Activated CD8-positive, alpha-beta memory T cell treated with anti-CD3 and anti-CD28 coated beads for 1 hour (primary cell): ENCODE data around the gene ASPSCR1.
A peak's percentile ranks its signal among the peaks of the same experiment; 100 is the strongest.

ENCODE experiments used
- DNase-seq, 2 donors: peaks; one replicate each; pipeline ENCODE4 v3.0.0-alpha.2; 2020; ENCODE audit warnings: low read depth in 1 of 2; ENCODE audit errors: extremely low read depth in 1 of 2

Gene ASPSCR1

GRCh38 chr17:82009413-82009812, 32.0 kb downstream of the ASPSCR1 start:
- DNase-seq = no peak

- no peak for DNase-seq
These were observed 33.4 kb downstream of the ASPSCR1 start for GRCh38 chr17:82010575-82011525.

- no peak for DNase-seq
These were observed 34.3 kb downstream of the ASPSCR1 start for GRCh38 chr17:82011617-82012187.

GRCh38 chr17:82012261-82012639, 34.8 kb downstream of the ASPSCR1 start:
- no peak for DNase-seq

- no peak for DNase-seq
These were observed 35.3 kb downstream of the ASPSCR1 start for GRCh38 chr17:82012640-82013295.

- no peak for DNase-seq
These were observed 35.9 kb downstream of the ASPSCR1 start for GRCh38 chr17:82013341-82013740.

- DNase-seq = no peak
These were observed 36.4 kb downstream of the ASPSCR1 start for GRCh38 chr17:82013772-82014321.

GRCh38 chr17:82014432-82014831, 37.0 kb downstream of the ASPSCR1 start:
- DNase-seq = no peak

GRCh38 chr17:82014971-82015310, 37.5 kb downstream of the ASPSCR1 start:
- no peak for DNase-seq

GRCh38 chr17:82015311-82015971, 38.0 kb downstream of the ASPSCR1 start:
- no peak for DNase-seq

GRCh38 chr17:82016061-82016874, 38.8 kb downstream of the ASPSCR1 start:
- no peak for DNase-seq

GRCh38 chr17:82016875-82017459, 39.5 kb downstream of the ASPSCR1 start:
- DNase-seq = no peak

GRCh38 chr17:82017612-82018151, 40.3 kb downstream of the ASPSCR1 start:
- DNase-seq = no peak

GRCh38 chr17:82018152-82018988, 40.9 kb downstream of the ASPSCR1 start:
- no peak for DNase-seq

- no peak for DNase-seq
These were observed 41.7 kb downstream of the ASPSCR1 start for GRCh38 chr17:82018989-82019689.

- DNase-seq = peak in 1 of 2 donors; percentile 57
These were observed 42.5 kb downstream of the ASPSCR1 start for GRCh38 chr17:82019690-82020571.

- DNase-seq = no peak
These were observed 43.2 kb downstream of the ASPSCR1 start for GRCh38 chr17:82020572-82021106.
